ENCODE measurements around the gene PEX6. TPM values are rescaled to one million over a fixed set of nuclear protein-coding genes. Genes with fewer than 3 reads are reported as not detected.

The PEX6 gene
- total RNA-seq, 1 donor from 2014 or later, result 32.4 TPM

GRCh38 chr6:42928986-42929820 lies 49.8 kb downstream of the PEX6 start, which contains the start of gene CNPY3:
Gene CNPY3 (plus strand): TSS chr6:42929480. CDS start chr6:42929571, 91 bp downstream.
- Histone ChIP-seq H3K9ac (ENCODE audit: low read depth in 1 of 3, low read length in 3 of 3) (peak within 1 kb of the TSS; percentile 63 to 88 (median 83)), H3K27ac (ENCODE audit: low read depth, low read length) (peak within 1 kb of the TSS; percentile 86), H3K4me1 (ENCODE audit: control insufficient read depth in 3 of 3, insufficient read depth in 3 of 3, low read length in 3 of 3) (peaks cover 12 to 20% (median 19%) of the 10 kb centered on the region in 3 donors), H3K27me3 (ENCODE audit: control insufficient read depth in 3 of 3, insufficient read depth in 3 of 3, low read length in 3 of 3) (peaks cover 0 to 8% (median 3%) of the 10 kb centered on the region in 3 donors), H3K4me3 (ENCODE audit: low read length in 3 of 3) (peak within 1 kb of the TSS; percentile 79 to 88 (median 87)), H3K36me3 (ENCODE audit: control insufficient read depth in 3 of 3, insufficient read depth in 3 of 3, low read length in 3 of 3) (peaks cover 0 to 3% (median 1%) of the 10 kb centered on the region in 3 donors), H3K9me3 (ENCODE audit: control insufficient read depth in 3 of 3, low read length in 3 of 3) (no peaks in the 10 kb centered on the region)

GRCh38 chr6:42925248-42925857 lies 53.6 kb downstream of the PEX6 start:
- peaks cover 9 to 13% (median 10%) of the 10 kb centered on the region in 3 donors for H3K4me1 ChIP-seq (ENCODE audit: control insufficient read depth in 3 of 3, insufficient read depth in 3 of 3, low read length in 3 of 3)
- H3K36me3 ChIP-seq (ENCODE audit: control insufficient read depth in 3 of 3, insufficient read depth in 3 of 3, low read length in 3 of 3), result no peaks in the 10 kb centered on the region
- no peak overlapping the region for H3K4me3 ChIP-seq (ENCODE audit: low read length in 3 of 3)
- H3K27ac ChIP-seq (ENCODE audit: low read depth, low read length), result no peak overlapping the region
- H3K27me3 ChIP-seq (ENCODE audit: control insufficient read depth in 3 of 3, insufficient read depth in 3 of 3, low read length in 3 of 3), result peaks cover 0 to 8% (median 3%) of the 10 kb centered on the region in 3 donors
- H3K9me3 ChIP-seq (ENCODE audit: control insufficient read depth in 3 of 3, low read length in 3 of 3), result no peaks in the 10 kb centered on the region
- no peak overlapping the region for H3K9ac ChIP-seq (ENCODE audit: low read depth in 1 of 3, low read length in 3 of 3)

GRCh38 chr6:42923666-42924065 lies 55.3 kb downstream of the PEX6 start:
- Histone ChIP-seq H3K27ac (ENCODE audit: low read depth, low read length) (no peak overlapping the region), H3K4me3 (ENCODE audit: low read length in 3 of 3) (no peak overlapping the region), H3K9ac (ENCODE audit: low read depth in 1 of 3, low read length in 3 of 3) (no peak overlapping the region), H3K4me1 (ENCODE audit: control insufficient read depth in 3 of 3, insufficient read depth in 3 of 3, low read length in 3 of 3) (peaks cover 0 to 4% (median 0%) of the 10 kb centered on the region in 3 donors), H3K27me3 (ENCODE audit: control insufficient read depth in 3 of 3, insufficient read depth in 3 of 3, low read length in 3 of 3) (peaks cover 0 to 8% (median 3%) of the 10 kb centered on the region in 3 donors), H3K36me3 (ENCODE audit: control insufficient read depth in 3 of 3, insufficient read depth in 3 of 3, low read length in 3 of 3) (no peaks in the 10 kb centered on the region), H3K9me3 (ENCODE audit: control insufficient read depth in 3 of 3, low read length in 3 of 3) (no peaks in the 10 kb centered on the region)

GRCh38 chr6:42921801-42922200 lies 57.2 kb downstream of the PEX6 start:
- Histone ChIP-seq H3K36me3 (ENCODE audit: control insufficient read depth in 3 of 3, insufficient read depth in 3 of 3, low read length in 3 of 3) (no peaks in the 10 kb centered on the region), H3K4me1 (ENCODE audit: control insufficient read depth in 3 of 3, insufficient read depth in 3 of 3, low read length in 3 of 3) (no peaks in the 10 kb centered on the region), H3K4me3 (ENCODE audit: low read length in 3 of 3) (no peak overlapping the region), H3K27ac (ENCODE audit: low read depth, low read length) (no peak overlapping the region), H3K27me3 (ENCODE audit: control insufficient read depth in 3 of 3, insufficient read depth in 3 of 3, low read length in 3 of 3) (peaks cover 0 to 8% (median 3%) of the 10 kb centered on the region in 3 donors), H3K9me3 (ENCODE audit: control insufficient read depth in 3 of 3, low read length in 3 of 3) (no peaks in the 10 kb centered on the region), H3K9ac (ENCODE audit: low read depth in 1 of 3, low read length in 3 of 3) (no peak overlapping the region)

- no peak overlapping the region for H3K9ac ChIP-seq (ENCODE audit: low read depth in 1 of 3, low read length in 3 of 3)
- H3K4me1 ChIP-seq (ENCODE audit: control insufficient read depth in 3 of 3, insufficient read depth in 3 of 3, low read length in 3 of 3), result peaks cover 0 to 4% (median 0%) of the 10 kb centered on the region in 3 donors
- no peak overlapping the region for H3K4me3 ChIP-seq (ENCODE audit: low read length in 3 of 3)
- H3K27ac ChIP-seq (ENCODE audit: low read depth, low read length), result no peak overlapping the region
- no peaks in the 10 kb centered on the region for H3K9me3 ChIP-seq (ENCODE audit: control insufficient read depth in 3 of 3, low read length in 3 of 3)
- no peaks in the 10 kb centered on the region for H3K36me3 ChIP-seq (ENCODE audit: control insufficient read depth in 3 of 3, insufficient read depth in 3 of 3, low read length in 3 of 3)
- peaks cover 7 to 11% (median 10%) of the 10 kb centered on the region in 3 donors for H3K27me3 ChIP-seq (ENCODE audit: control insufficient read depth in 3 of 3, insufficient read depth in 3 of 3, low read length in 3 of 3)
Measured at GRCh38 chr6:42916288-42916687, 62.7 kb downstream of the PEX6 start.

GRCh38 chr6:42915732-42916131 lies 63.2 kb downstream of the PEX6 start, which contains the start of gene PTCRA:
Gene PTCRA (plus strand): TSS chr6:42916053. CDS start chr6:42916070, 17 bp downstream.
- Histone ChIP-seq H3K36me3 (ENCODE audit: control insufficient read depth in 3 of 3, insufficient read depth in 3 of 3, low read length in 3 of 3) (no peaks in the 10 kb centered on the region), H3K4me3 (ENCODE audit: low read length in 3 of 3) (no peak within 1 kb of the TSS), H3K4me1 (ENCODE audit: control insufficient read depth in 3 of 3, insufficient read depth in 3 of 3, low read length in 3 of 3) (peaks cover 0 to 7% (median 0%) of the 10 kb centered on the region in 3 donors), H3K9ac (ENCODE audit: low read depth in 1 of 3, low read length in 3 of 3) (no peak within 1 kb of the TSS), H3K9me3 (ENCODE audit: control insufficient read depth in 3 of 3, low read length in 3 of 3) (no peaks in the 10 kb centered on the region), H3K27me3 (ENCODE audit: control insufficient read depth in 3 of 3, insufficient read depth in 3 of 3, low read length in 3 of 3) (peaks cover 10 to 14% (median 12%) of the 10 kb centered on the region in 3 donors), H3K27ac (ENCODE audit: low read depth, low read length) (no peak within 1 kb of the TSS)

GRCh38 chr6:42914546-42914945 lies 64.4 kb downstream of the PEX6 start:
- no peak overlapping the region for H3K9ac ChIP-seq (ENCODE audit: low read depth in 1 of 3, low read length in 3 of 3)
- no peak overlapping the region for H3K4me3 ChIP-seq (ENCODE audit: low read length in 3 of 3)
- H3K27me3 ChIP-seq (ENCODE audit: control insufficient read depth in 3 of 3, insufficient read depth in 3 of 3, low read length in 3 of 3), result peaks cover 10 to 14% (median 12%) of the 10 kb centered on the region in 3 donors
- H3K9me3 ChIP-seq (ENCODE audit: control insufficient read depth in 3 of 3, low read length in 3 of 3), result no peaks in the 10 kb centered on the region
- peaks cover 0 to 7% (median 0%) of the 10 kb centered on the region in 3 donors for H3K4me1 ChIP-seq (ENCODE audit: control insufficient read depth in 3 of 3, insufficient read depth in 3 of 3, low read length in 3 of 3)
- no peaks in the 10 kb centered on the region for H3K36me3 ChIP-seq (ENCODE audit: control insufficient read depth in 3 of 3, insufficient read depth in 3 of 3, low read length in 3 of 3)
- H3K27ac ChIP-seq (ENCODE audit: low read depth, low read length), result no peak overlapping the region

Other genes with a start within 250 kb of the PEX6 start
- 57.9 TPM for gene TBCC, start 233.1 kb downstream of the PEX6 start, total RNA-seq
- gene BICRAL, start 197.1 kb downstream of the PEX6 start, total RNA-seq, result 10.4 TPM
- gene RPL7L1, start 99.6 kb downstream of the PEX6 start, total RNA-seq, result 71.5 TPM
- gene PTCRA, start 63.1 kb downstream of the PEX6 start, total RNA-seq, result 1.0 TPM
- 9.4 TPM for gene CNPY3, start 49.7 kb downstream of the PEX6 start, total RNA-seq
- gene GNMT, start 18.4 kb downstream of the PEX6 start, total RNA-seq, result not detected
- 31.3 TPM for gene PPP2R5D, start 5.4 kb upstream of the PEX6 start, total RNA-seq
- gene MEA1, start 34.8 kb upstream of the PEX6 start, total RNA-seq, result 29.7 TPM
- 267 TPM for gene KLHDC3, start 35.1 kb upstream of the PEX6 start, total RNA-seq
- gene RRP36, start 42.4 kb upstream of the PEX6 start, total RNA-seq, result 40.7 TPM
- gene CUL7, start 74.7 kb upstream of the PEX6 start, total RNA-seq, result 27.1 TPM
- 16.2 TPM for gene MRPL2, start 80.3 kb upstream of the PEX6 start, total RNA-seq
- 21.4 TPM for gene KLC4, start 80.5 kb upstream of the PEX6 start, total RNA-seq
- 50.1 TPM for gene PTK7, start 97.1 kb upstream of the PEX6 start, total RNA-seq
- 21.4 TPM for gene SRF, start 192.1 kb upstream of the PEX6 start, total RNA-seq
- 11.0 TPM for gene CUL9, start 203.0 kb upstream of the PEX6 start, total RNA-seq